Astrocyte (in vitro differentiated cells and primary cell): ENCODE data around the gene CCDC40. TPM values are rescaled to one million over a fixed set of nuclear protein-coding genes. Genes with fewer than 3 reads are reported as not detected.

Experiments
- DNase-seq: peaks from one replicate; pipeline ENCODE4 v3.0.0-alpha.2; 2010; ENCODE audit warnings: low read depth
- FAIRE-seq: peaks from 2 replicates; lab custom pipeline; 2011; peaks lifted over from hg19 to GRCh38; lab: Jason Lieb, UNC
- H2AFZ ChIP-seq: 2 replicates; pipeline ENCODE4 v1.6.0; 2012; ENCODE audit warnings: low read depth, low read length, inconsistent platforms
- H3K27ac ChIP-seq: 2 replicates; pipeline ENCODE4 v1.5.1; 2011; ENCODE audit warnings: low read depth, low read length, inconsistent platforms
- H3K27me3 ChIP-seq: 2 replicates; pipeline ENCODE4 v1.6.0; 2011; ENCODE audit warnings: low read length, inconsistent platforms; ENCODE audit not compliant: insufficient read depth
- H3K36me3 ChIP-seq: 2 replicates; pipeline ENCODE4 v1.5.1; 2011; ENCODE audit warnings: low read length, inconsistent platforms; ENCODE audit not compliant: insufficient read depth
- H3K4me1 ChIP-seq: 2 replicates; pipeline ENCODE4 v1.5.1; 2011; ENCODE audit warnings: low read length, inconsistent platforms; ENCODE audit not compliant: insufficient read depth
- H3K4me2 ChIP-seq: 2 replicates; pipeline ENCODE4 v1.6.0; 2012; ENCODE audit warnings: low read length, inconsistent platforms
- H3K4me3 ChIP-seq: 2 replicates; pipeline ENCODE4 v1.5.1; 2011; ENCODE audit warnings: low read depth, mild to moderate bottlenecking, low read length, inconsistent platforms; ENCODE audit not compliant: insufficient read depth
- H3K79me2 ChIP-seq: 2 replicates; pipeline ENCODE4 v1.6.0; 2012; ENCODE audit warnings: mild to moderate bottlenecking, low read length, inconsistent platforms; ENCODE audit not compliant: insufficient read depth
- H3K9ac ChIP-seq: 2 replicates; pipeline ENCODE4 v1.6.0; 2012; ENCODE audit warnings: mild to moderate bottlenecking, low read length, inconsistent platforms
- H3K9me3 ChIP-seq: 2 replicates; pipeline ENCODE4 v1.5.1; 2012; ENCODE audit warnings: low read depth, mild to moderate bottlenecking, low read length, inconsistent platforms; ENCODE audit not compliant: insufficient read depth
- H4K20me1 ChIP-seq: 2 replicates; pipeline ENCODE4 v1.6.0; 2012; ENCODE audit warnings: low read length, inconsistent platforms; ENCODE audit not compliant: insufficient read depth
- H3K27ac Mint-ChIP-seq: one replicate; pipeline ENCODE4 v1.8.0; 2021; ENCODE audit warnings: mild to moderate bottlenecking, mixed read lengths; ENCODE audit not compliant: unreplicated experiment
- H3K27me3 Mint-ChIP-seq: one replicate; pipeline ENCODE4 v1.8.0; 2021; ENCODE audit warnings: low read depth, mixed read lengths; ENCODE audit not compliant: unreplicated experiment
- H3K36me3 Mint-ChIP-seq: one replicate; pipeline ENCODE4 v1.8.0; 2021; ENCODE audit warnings: low read depth, mixed read lengths; ENCODE audit not compliant: unreplicated experiment
- H3K4me1 Mint-ChIP-seq: one replicate; pipeline ENCODE4 v1.8.0; 2021; ENCODE audit warnings: low read depth, mixed read lengths; ENCODE audit not compliant: unreplicated experiment
- H3K4me3 Mint-ChIP-seq: one replicate; pipeline ENCODE4 v1.8.0; 2021; ENCODE audit warnings: mild to moderate bottlenecking, moderate library complexity, mixed read lengths; ENCODE audit not compliant: unreplicated experiment
- H3K9me3 Mint-ChIP-seq: one replicate; pipeline ENCODE4 v1.8.0; 2021; ENCODE audit warnings: mild to moderate bottlenecking, mixed read lengths; ENCODE audit not compliant: unreplicated experiment
- EZH2 ChIP-seq: IDR thresholded peaks from 2 replicates; pipeline ENCODE4 v1.6.1; 2012; ENCODE audit warnings: mild to moderate bottlenecking, low read length, inconsistent platforms; ENCODE audit not compliant: insufficient read depth
- total RNA-seq: library from RNA; stranded (reverse); gene quantifications from 2 replicates; pipeline ENCODE4 v1.2.1, GENCODE V29; 2021
- TF ChIP-seq, protein P1 (sequence below): IDR thresholded peaks from 2 replicates; pipeline ENCODE4 v1.5.1; 2011; ENCODE audit warnings: low read depth, mild to moderate bottlenecking, inconsistent platforms, low read length, moderate library complexity; ENCODE audit not compliant: insufficient read depth

CCDC40 gene
- total RNA-seq, 1 donor from 2014 or later, result 7.0 TPM

DNA sequence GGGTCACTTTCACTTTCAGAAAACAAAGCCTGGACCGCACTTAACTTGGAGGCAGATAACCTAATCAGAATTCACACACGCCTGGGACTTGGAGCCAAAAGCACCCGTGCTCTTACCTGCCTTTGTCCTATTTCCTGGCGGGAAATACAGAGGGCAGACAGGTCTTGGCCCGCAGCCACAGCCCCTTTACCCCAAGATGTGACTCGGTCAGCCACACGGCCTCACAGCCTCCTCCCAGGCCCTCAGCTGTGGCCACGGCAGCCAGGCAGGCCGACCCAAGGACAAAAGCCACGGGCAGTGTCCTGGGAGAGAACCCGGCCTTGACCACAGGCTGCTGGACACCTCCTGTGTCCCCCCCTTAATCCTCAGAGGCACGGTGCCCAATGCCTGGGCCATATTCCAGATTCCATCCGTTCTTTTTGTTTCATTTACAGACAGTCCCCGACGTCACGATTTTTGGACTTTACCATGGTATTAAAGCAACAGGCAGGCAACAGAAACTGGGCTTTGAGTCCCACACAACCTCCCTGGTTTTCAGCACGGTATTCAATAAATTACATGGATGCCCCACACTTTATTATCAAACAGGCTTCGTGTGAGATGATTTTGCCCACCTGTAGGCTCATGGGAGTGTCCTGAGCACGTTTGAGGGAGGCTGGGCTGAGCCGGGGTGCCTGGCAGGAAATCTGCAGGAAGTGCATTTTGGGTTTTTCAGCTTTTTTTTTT is 34.8 kb downstream of the CCDC40 start:
- Histone ChIP-seq H3K36me3 (no peaks in the 10 kb centered on the region), H3K4me1 (peaks cover 14% of the 10 kb centered on the region), H3K27ac (no peak overlapping the region), H4K20me1 (no peaks in the 10 kb centered on the region), H2AFZ (peak overlapping the region; percentile 77), H3K9ac (peak overlapping the region; percentile 57), H3K4me3 (peak overlapping the region; percentile 11), H3K4me2 (peak overlapping the region; percentile 78), H3K9me3 (no peaks in the 10 kb centered on the region), H3K79me2 (no peaks in the 10 kb centered on the region), H3K27me3 (no peaks in the 10 kb centered on the region)
- Mint-ChIP-seq H3K4me3 (no peak overlapping the region), H3K27me3 (peaks cover 6% of the 10 kb centered on the region), H3K36me3 (peaks cover 3% of the 10 kb centered on the region), H3K9me3 (no peaks in the 10 kb centered on the region), H3K27ac (no peak overlapping the region), H3K4me1 (peaks cover 9% of the 10 kb centered on the region)
- DNase-seq (peak; percentile 56), FAIRE-seq (no peak)
- TF ChIP-seq EZH2, result no peak
- TF ChIP-seq, protein P1, sequence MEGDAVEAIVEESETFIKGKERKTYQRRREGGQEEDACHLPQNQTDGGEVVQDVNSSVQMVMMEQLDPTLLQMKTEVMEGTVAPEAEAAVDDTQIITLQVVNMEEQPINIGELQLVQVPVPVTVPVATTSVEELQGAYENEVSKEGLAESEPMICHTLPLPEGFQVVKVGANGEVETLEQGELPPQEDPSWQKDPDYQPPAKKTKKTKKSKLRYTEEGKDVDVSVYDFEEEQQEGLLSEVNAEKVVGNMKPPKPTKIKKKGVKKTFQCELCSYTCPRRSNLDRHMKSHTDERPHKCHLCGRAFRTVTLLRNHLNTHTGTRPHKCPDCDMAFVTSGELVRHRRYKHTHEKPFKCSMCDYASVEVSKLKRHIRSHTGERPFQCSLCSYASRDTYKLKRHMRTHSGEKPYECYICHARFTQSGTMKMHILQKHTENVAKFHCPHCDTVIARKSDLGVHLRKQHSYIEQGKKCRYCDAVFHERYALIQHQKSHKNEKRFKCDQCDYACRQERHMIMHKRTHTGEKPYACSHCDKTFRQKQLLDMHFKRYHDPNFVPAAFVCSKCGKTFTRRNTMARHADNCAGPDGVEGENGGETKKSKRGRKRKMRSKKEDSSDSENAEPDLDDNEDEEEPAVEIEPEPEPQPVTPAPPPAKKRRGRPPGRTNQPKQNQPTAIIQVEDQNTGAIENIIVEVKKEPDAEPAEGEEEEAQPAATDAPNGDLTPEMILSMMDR, result no peak

DNA sequence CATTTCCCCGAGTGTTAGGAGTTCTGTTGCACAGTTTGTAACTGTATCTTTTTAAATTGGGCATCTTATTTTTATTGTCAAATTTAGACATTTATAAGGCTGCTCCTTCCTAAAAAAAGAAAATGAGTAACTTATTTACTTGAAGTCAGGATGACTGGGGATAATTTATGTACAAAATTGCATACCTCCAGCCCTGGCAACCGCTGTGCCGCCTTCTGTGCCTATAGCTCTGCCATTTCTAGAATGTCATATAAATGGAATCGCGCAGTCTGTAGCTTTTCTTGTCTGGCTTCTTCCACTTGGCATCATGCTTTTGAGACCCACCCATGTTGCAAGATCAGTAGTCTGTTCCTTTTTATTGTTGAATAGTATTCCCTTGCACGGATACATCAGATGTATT is 36.0 kb downstream of the CCDC40 start:
- Histone ChIP-seq H3K9me3 (no peaks in the 10 kb centered on the region), H3K79me2 (no peaks in the 10 kb centered on the region), H3K27ac (no peak overlapping the region), H3K9ac (no peak overlapping the region), H3K27me3 (no peaks in the 10 kb centered on the region), H3K4me3 (no peak overlapping the region), H3K36me3 (no peaks in the 10 kb centered on the region), H3K4me2 (no peak overlapping the region), H2AFZ (no peak overlapping the region), H3K4me1 (peaks cover 14% of the 10 kb centered on the region), H4K20me1 (no peaks in the 10 kb centered on the region)
- no peak overlapping the region for H3K4me3 Mint-ChIP-seq
- H3K27me3 Mint-ChIP-seq, result peaks cover 6% of the 10 kb centered on the region
- FAIRE-seq (no peak), DNase-seq (no peak)
- H3K4me1 Mint-ChIP-seq, result peaks cover 9% of the 10 kb centered on the region
- H3K36me3 Mint-ChIP-seq, result peaks cover 3% of the 10 kb centered on the region
- no peak overlapping the region for H3K27ac Mint-ChIP-seq
- TF ChIP-seq, protein P1, result no peak
- TF ChIP-seq EZH2, result no peak
- no peaks in the 10 kb centered on the region for H3K9me3 Mint-ChIP-seq

DNA sequence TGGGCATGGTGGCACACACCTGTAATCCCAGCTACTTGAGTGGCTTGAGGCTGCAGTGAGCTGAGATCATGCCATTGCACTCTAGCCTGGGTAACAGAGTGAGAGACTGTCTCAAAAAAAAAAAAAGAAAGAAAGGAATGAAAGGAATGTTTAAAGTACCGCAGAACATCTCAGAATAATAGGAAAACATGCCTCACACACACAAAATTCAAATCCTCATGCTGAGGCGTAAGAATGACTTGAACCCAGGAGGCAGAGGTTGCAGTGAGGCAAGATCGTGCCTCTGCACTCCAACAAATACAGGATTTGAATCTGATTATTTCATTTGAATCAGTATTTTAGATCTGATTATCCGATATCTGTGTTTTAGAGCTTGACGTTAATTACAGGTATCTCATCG is 43.6 kb downstream of the CCDC40 start:
- Mint-ChIP-seq H3K36me3 (peaks cover 5% of the 10 kb centered on the region), H3K4me1 (peaks cover 5% of the 10 kb centered on the region), H3K4me3 (no peak overlapping the region), H3K27ac (no peak overlapping the region), H3K9me3 (no peaks in the 10 kb centered on the region), H3K27me3 (peaks cover 9% of the 10 kb centered on the region)
- Histone ChIP-seq H3K79me2 (no peaks in the 10 kb centered on the region), H3K4me3 (no peak overlapping the region), H3K36me3 (no peaks in the 10 kb centered on the region), H3K4me1 (no peaks in the 10 kb centered on the region), H3K27ac (no peak overlapping the region), H3K4me2 (no peak overlapping the region), H2AFZ (no peak overlapping the region), H3K9ac (no peak overlapping the region), H4K20me1 (no peaks in the 10 kb centered on the region), H3K27me3 (no peaks in the 10 kb centered on the region), H3K9me3 (no peaks in the 10 kb centered on the region)
- DNase-seq (peak; percentile 44), FAIRE-seq (no peak)
- TF ChIP-seq, protein P1, result no peak
- no peak for TF ChIP-seq EZH2
